ENCODE results near the gene CHFR.
"Not testable (repeated sequence)": the region's sequence is repeated elsewhere in the genome, so short reads cannot be mapped to it uniquely, and the experiment has no call there.

The CHFR gene

GRCh38 chr12:132873724-132874123, 13.7 kb downstream of the CHFR start:
- no peak for DNase-seq

- DNase-seq, result no peak
Measured at GRCh38 chr12:132872975-132873421, 14.4 kb downstream of the CHFR start.

DNA sequence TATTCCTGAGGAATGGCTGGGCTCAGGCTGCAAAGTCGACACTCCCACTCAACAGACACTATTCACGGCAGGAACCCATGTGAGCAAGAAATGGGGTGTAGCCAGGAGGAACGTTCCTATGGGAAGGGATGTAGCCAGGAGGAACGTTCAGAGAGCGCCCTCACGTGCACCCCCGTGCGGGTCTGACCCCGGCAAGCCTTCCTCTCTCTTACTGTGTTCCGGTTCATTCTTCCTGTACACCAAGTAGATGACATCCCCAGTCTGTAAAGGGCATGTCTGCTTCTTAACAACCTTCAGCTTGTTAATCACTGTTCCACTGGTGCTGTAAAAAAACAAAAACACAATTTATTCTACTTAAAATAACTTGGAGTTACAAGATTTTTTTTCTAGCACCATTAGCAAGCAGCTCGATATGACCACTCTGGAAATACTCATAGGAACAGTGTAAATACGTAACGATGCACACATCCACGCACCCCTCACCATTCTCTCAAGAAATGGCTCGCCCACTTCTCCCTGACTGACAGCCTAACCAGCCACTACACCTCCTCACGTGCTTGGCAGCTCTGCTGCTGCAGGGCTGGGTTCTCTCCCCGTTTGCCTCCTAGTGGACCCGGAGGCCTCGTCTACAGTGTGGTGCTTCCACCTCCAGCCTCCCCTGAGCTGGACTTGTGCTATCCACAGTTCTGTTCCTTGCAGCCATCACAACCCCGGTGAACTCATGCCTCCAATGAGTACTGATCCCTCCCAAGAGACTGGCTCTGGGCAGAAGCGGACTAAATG, 15.1 kb downstream of the CHFR start:
- DNase-seq, result no peak

DNA sequence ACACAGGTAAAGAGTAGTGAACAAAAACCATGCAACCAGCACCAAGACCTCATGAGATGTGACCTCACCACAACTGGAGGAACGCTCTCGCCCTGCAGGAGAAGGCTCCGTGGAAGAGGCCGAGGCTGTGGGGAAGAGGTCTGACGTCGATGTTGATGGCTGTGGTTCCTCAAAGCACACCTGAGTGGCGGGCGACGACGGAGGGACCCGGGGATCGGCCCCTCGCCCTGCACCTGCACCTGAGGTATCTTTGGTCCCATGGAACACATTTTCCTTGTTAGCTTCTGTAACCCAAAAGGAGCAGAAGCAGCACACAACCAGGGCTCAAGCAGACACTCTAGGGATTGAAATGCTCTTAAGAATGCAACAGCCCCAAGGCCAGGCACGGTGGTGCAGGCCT, 17.9 kb downstream of the CHFR start:
- DNase-seq, result no peak

DNA sequence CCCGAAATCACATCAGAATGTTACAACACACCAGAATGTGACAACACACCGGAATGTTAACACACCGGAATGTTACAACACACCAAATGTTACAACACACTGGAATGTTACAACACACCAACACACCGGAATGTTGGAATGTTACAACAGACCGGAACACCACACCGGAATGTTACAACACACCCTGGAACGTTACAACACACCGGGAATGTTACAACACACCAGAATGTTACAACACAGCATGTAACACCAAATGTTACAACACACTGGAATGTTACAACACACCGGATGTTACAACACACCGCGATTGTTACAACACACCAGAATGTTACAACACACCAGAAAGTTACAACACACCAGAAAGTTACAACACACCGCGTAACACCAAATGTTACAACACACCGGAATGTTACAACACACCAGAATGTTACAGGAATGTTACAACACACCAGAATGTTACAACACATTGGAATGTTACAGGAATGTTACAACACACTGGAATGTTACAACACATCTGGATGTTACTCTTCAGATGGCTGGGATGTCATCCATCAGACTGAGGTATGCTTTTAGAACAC, 21.1 kb downstream of the CHFR start:
- no peak for DNase-seq

DNA sequence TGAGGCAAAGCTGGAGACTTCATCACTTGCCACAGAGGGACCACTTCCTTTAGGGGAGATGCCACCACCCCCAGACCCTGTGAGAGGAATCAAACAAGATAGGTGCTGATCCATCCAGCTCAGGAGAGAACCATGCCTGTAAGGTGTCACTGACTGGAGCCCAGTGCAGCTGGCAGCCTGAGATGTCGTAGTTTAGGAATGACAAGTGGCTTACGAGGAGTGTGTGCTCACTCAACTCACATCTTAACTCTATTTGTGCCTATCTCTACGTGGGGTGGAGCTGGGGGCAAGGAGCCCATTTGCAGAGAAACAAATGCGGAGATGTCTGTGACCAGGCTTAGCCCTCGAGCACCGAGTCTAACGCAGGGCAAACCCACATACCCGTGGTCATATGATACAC, 25.8 kb downstream of the CHFR start:
- no peak for DNase-seq

DNA sequence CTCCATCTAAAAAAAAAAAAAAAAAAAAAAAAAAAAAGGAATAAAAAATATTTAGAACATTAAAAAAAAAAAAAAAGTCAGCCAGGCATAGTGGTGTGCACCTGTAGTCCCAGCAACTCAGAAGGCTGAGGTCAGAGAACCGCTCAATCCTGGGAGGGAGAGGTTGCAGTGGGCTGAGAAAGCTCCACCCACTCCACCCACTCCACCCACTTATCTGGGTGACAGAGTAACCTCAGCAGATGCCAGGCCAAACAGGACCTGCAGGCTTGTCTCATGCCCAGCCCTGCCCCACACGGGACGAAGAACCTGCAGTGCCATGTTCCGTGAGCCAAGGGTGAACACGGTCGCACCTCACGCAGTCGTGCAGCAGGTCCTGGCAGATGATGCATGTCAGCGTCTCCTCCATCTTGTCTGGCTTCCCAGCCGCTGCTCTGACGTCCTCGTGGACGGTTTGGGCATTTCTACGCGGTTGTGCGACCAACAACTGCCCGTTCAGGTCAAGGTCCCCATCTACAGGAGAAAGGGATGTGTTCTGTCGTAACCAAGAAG, 28.6 kb downstream of the CHFR start:
- no peak for DNase-seq

- DNase-seq, result not testable (repeated sequence)
Measured at GRCh38 chr12:132857019-132857418, 30.4 kb downstream of the CHFR start.

DNA sequence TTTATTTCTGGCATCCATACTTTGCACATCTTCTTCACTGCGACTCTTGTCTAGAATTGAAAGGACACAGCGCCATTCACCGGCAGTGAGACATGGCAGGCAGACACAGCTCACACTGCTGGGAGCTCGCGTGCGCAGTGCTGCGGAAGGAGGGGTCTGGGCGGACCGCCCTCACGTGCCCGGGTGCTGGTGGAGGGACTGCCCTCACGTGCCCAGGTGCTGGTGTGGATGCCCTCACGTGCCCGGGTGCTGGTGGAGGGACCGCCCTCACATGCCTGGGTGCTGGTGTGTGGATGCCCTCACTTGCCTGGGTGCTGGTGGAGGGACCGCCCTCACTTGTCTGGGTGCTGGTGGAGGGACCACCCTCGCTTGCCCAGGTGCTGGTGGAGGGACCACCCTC, 30.8 kb downstream of the CHFR start:
- no peak for DNase-seq

DNA sequence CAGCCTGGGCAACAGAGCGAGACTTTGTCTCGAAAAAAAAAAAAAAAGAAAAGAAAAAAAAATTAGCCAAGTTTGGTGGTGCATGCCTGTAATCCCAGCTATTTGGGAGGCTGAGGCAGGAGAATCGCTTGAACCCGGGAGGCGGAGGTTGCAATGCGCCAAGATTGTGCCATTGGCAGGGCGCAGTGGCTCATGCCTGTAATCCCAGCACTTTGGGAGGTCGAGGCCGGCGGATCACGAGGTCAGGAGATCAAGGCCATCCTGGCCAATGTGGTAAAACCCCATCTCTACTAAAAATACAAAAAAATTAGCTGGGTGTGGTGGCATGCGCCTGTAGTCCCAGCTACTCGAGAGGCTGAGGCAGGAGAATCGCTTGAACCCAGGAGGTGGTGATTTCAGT, 32.2 kb downstream of the CHFR start:
- not testable (repeated sequence) for DNase-seq

GRCh38 chr12:132853285-132854092, 33.9 kb downstream of the CHFR start:
- DNase-seq, result no peak

DNA sequence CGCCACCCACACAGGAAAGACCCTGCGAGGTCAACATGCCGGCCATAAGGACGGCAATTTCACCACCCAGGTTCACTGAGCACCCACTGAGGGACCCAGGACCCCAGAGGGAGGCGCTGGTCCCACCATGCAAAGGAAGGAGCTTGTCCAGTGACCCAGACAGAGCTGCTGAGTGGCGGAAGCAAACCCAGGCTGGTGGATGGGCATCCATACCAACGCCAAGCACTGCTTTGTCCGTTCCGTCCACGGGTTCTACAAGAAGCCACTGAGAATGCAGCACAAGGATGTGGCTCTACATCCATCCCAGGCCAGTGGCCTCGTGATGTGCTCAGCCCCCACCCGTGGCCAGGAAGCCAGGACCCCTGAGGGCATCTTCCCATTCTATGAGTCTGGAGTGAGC, 34.9 kb downstream of the CHFR start:
- DNase-seq, result no peak

DNA sequence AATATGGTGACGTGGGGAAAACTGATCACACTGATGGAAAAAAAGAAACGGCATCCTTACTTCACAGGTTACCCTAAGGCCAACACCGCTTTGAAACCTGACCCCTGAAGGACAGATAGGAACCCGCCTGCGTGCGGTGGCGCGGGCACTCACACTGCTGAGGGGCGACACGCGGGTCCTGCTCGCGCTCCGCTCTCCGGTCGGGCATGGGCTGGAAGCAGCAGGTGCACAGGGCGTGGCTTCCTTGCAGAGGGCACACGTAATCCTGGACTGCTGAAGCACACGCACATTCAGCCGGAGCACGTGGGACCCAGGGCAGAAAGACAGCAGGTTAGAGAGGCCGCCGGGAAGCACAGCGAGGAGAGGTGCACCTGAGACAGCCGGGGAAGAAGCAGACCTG, 35.9 kb downstream of the CHFR start:
- no peak for DNase-seq

GRCh38 chr12:132850291-132850690, 37.1 kb downstream of the CHFR start:
- no peak for DNase-seq

DNA sequence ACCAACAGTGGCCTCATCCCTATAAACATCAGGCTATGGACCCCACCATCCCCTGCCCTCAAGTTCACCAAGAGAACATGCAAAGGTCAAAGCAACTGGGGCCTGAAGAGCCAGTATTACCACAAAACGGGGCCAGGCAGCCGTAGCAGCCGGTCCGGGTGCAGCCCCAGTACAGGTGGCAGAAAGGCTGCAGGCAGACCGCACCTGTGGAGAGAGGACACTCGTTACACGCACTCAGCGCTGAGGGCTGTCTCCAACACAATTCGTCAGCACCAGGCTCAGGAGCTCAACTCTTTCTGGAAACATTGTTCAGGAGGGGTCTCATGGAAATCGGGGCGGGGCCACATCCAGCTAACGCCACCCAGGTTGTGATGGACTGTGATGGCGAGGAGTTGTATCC, 38.9 kb downstream of the CHFR start:
- no peak for DNase-seq

DNA sequence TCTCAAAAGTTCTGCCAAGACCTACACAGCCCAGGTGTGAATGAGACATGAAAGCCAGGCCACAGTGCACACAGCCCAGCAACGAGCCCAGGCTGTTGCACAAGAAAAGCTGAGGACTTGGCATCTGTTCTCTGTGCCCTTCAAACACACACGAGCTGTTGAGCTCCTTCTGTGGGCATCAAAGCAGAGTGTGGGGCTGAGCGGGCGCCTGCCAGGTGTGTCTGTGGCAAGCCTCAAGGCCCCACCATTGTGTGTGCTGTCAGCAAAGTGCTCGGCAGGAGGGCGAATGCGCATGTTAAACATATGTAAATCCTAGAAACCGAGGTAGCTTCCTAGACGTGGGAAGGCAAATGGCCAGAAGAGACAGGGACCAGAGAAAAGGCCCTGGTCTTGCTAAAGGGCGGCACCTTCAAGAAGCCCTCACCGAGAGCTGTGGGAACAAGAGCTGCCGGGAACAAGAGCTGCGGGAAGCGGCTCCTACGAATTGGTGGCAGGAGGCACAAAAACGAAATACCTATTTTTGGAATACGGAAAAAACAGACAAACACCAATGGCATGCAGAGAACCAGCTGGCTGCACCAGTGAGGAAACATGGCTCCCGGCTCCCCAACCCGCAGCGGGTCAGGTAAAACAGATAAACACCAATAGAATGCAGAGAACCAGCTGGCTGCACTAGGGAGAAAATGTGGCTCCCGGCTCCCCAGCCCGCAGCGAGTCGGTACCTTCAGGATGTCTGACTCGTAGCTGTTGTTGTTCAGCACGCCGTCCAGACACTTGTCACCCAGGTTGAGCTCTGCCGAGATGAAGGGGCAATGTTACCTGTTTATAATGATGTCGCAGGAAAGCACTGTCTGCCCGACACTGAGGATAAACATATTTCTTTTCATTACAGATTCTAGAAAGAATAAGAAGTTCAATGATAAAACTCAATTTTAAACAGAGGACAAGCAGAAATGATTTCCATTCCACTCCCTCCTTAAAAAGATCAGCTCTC, 39.7 kb downstream of the CHFR start:
- no peak for DNase-seq

GRCh38 chr12:132844681-132845080, 42.7 kb downstream of the CHFR start:
- not testable (repeated sequence) for DNase-seq

DNA sequence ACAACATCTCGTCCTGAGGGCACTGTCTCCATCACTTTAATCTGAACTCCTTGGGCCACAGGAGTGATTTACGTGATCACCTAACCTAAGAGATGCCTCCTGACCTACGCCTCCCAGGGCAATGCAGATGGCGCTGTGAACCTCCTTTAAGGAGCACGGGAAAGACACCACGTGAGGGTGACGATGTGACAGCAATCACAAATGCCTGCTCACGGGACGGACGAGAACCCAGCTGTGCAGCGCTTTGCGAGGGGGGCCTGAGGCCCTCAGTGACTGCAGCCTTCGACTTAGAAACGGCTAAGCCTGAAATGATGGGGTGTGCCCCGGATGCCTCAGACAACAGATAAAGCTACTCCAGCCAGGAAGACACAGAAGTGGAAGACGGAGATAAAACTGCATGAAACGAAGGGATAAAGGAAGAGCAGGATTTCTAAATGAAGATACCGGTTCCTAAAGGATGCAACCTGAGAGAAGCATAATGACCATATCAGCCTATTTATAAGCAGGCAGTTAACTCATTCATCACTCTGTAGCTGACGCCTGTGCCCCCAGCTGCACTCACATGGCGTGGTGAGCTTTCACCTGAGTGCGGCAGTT, 44.9 kb downstream of the CHFR start:
- no peak for DNase-seq

- no peak for DNase-seq
Measured at GRCh38 chr12:132841151-132841550, 46.3 kb downstream of the CHFR start.

DNA sequence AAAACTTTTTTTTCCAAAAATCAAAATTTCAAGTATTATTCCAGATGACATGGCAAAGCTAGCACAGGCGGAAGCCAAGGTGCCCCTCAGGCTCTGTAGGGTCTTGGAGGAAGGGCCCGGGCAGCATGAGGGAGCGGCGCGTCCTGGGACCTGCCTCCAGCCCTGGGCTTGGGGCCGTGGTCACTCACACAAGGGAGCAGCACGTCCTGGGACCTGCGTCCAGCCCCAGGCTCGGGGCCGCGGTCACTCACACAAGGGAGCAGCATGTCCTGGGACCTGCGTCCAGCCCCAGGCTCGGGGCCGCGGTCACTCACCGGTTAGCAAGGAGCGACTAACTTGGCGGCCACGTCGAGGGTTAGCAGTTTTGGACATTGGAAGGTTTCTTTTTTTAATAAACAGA, 46.9 kb downstream of the CHFR start:
- no peak for DNase-seq

GRCh38 chr12:132839558-132840235, 47.7 kb downstream of the CHFR start:
- DNase-seq, result no peak

Measured in GDM1 (cell line).